HEK293 (cell line): ENCODE measurements around the gene PLPPR2.

Source experiments
- CTCF ChIA-PET: fragments of 350-600 bp; formaldehyde crosslinking; extraction: SDS; loops from one replicate; lab custom pipeline; 2021; ENCODE audit warnings: antibody characterized with exemption; lab: Yijun Ruan, JAX
- POLR2A ChIA-PET: fragments of 300-600 bp; formaldehyde crosslinking; extraction: SDS; loops from one replicate; lab custom pipeline; 2020; ENCODE audit warnings: antibody characterized with exemption, inconsistent platforms; lab: Yijun Ruan, JAX
- H3K27ac ChIP-seq: fragments of 200-500 bp; sonication (Bioruptor generic); 2 replicates; pipeline ENCODE4 v1.5.1; 2014; ENCODE audit warnings: low read depth, low read length, control low read depth, inconsistent platforms; ENCODE audit errors: extremely low read depth
- H3K36me3 ChIP-seq, 2 experiments: fragments of 200-500 bp in 1 of 2; sonication (Bioruptor generic) in 1 of 2; 1 replicate in 1 of 2; 2 replicates in 1 of 2; pipeline ENCODE4 v1.5.1; 2014 to 2017; ENCODE audit warnings: inconsistent platforms in 2 of 2, low read length in 2 of 2; ENCODE audit not compliant: control insufficient read depth in 2 of 2, insufficient read depth in 1 of 2
- H3K4me1 ChIP-seq: fragments of 200-500 bp; sonication (Bioruptor generic); 2 replicates; pipeline ENCODE4 v1.5.1; 2014; ENCODE audit warnings: mild to moderate bottlenecking, low read length, inconsistent platforms; ENCODE audit not compliant: control insufficient read depth, insufficient read depth
- H3K4me3 ChIP-seq: 2 replicates; pipeline ENCODE4 v1.5.1; 2011; ENCODE audit warnings: low read depth, mild to moderate bottlenecking, control low read depth, low read length, moderate library complexity
- H3K9me3 ChIP-seq: fragments of 200-500 bp; sonication (Bioruptor generic); 2 replicates; pipeline ENCODE4 v1.5.1; 2014; ENCODE audit warnings: low read depth, low read length, inconsistent platforms; ENCODE audit not compliant: control insufficient read depth, insufficient read depth
- EGR2 ChIP-seq: fragments of 450-650 bp; formaldehyde crosslinking; IDR thresholded peaks from 2 replicates; pipeline ENCODE4 v1.5.1; 2016; ENCODE audit warnings: low read depth, missing biosample characterization, missing genetic modification characterization
- KLF16 ChIP-seq: fragments of 450-650 bp; formaldehyde crosslinking; IDR thresholded peaks from 2 replicates; pipeline ENCODE4 v1.5.1; 2017; ENCODE audit warnings: missing biosample characterization, missing genetic modification characterization
- KLF17 ChIP-seq: fragments of 450-650 bp; formaldehyde crosslinking; IDR thresholded peaks from 2 replicates; pipeline ENCODE4 v1.5.1; 2016; ENCODE audit warnings: missing biosample characterization, missing genetic modification characterization
- MYNN ChIP-seq: fragments of 450-650 bp; formaldehyde crosslinking; IDR thresholded peaks from 2 replicates; pipeline ENCODE4 v1.5.1; 2016; ENCODE audit warnings: missing biosample characterization, missing genetic modification characterization, borderline replicate concordance
- PRDM10 ChIP-seq: fragments of 450-650 bp; formaldehyde crosslinking; IDR thresholded peaks from 2 replicates; pipeline ENCODE4 v1.5.1; 2016; ENCODE audit warnings: missing biosample characterization, missing genetic modification characterization
- REPIN1 ChIP-seq: fragments of 450-650 bp; formaldehyde crosslinking; IDR thresholded peaks from 2 replicates; pipeline ENCODE4 v1.5.1; 2017; ENCODE audit warnings: missing biosample characterization, missing genetic modification characterization, low read depth
- SALL2 ChIP-seq: fragments of 450-650 bp; formaldehyde crosslinking; IDR thresholded peaks from 2 replicates; pipeline ENCODE4 v1.5.0; 2017; ENCODE audit warnings: missing biosample characterization, mild to moderate bottlenecking, missing genetic modification characterization, borderline replicate concordance
- ZNF138 ChIP-seq: fragments of 450-650 bp; formaldehyde crosslinking; IDR thresholded peaks from 2 replicates; pipeline ENCODE4 v1.5.1; 2016; ENCODE audit warnings: missing biosample characterization, missing genetic modification characterization, borderline replicate concordance
- ZNF211 ChIP-seq: fragments of 450-650 bp; formaldehyde crosslinking; IDR thresholded peaks from 2 replicates; pipeline ENCODE4 v1.5.1; 2016; ENCODE audit warnings: low read depth, missing biosample characterization, missing genetic modification characterization
- ZNF248 ChIP-seq: fragments of 450-650 bp; formaldehyde crosslinking; IDR thresholded peaks from 2 replicates; pipeline ENCODE4 v1.5.1; 2017; ENCODE audit warnings: missing biosample characterization, missing genetic modification characterization
- ZNF280C ChIP-seq: fragments of 450-650 bp; formaldehyde crosslinking; IDR thresholded peaks from 2 replicates; pipeline ENCODE4 v1.5.1; 2016; ENCODE audit warnings: missing biosample characterization, missing genetic modification characterization
- ZNF311 ChIP-seq: fragments of 450-650 bp; formaldehyde crosslinking; IDR thresholded peaks from 2 replicates; pipeline ENCODE4 v1.5.1; 2017; ENCODE audit warnings: missing biosample characterization, missing genetic modification characterization, borderline replicate concordance
- ZNF560 ChIP-seq: fragments of 450-650 bp; formaldehyde crosslinking; IDR thresholded peaks from 2 replicates; pipeline ENCODE4 v1.5.1; 2017; ENCODE audit warnings: missing biosample characterization, missing genetic modification characterization, borderline replicate concordance
- ZNF571 ChIP-seq: fragments of 450-650 bp; formaldehyde crosslinking; IDR thresholded peaks from 2 replicates; pipeline ENCODE4 v1.5.0; 2017; ENCODE audit warnings: missing biosample characterization, missing genetic modification characterization
- ZNF596 ChIP-seq: fragments of 450-650 bp; IDR thresholded peaks from 2 replicates; pipeline ENCODE4 v1.5.0; 2018; ENCODE audit warnings: missing biosample characterization, mild to moderate bottlenecking, missing genetic modification characterization, moderate library complexity
- ZNF670 ChIP-seq: fragments of 450-650 bp; formaldehyde crosslinking; IDR thresholded peaks from 2 replicates; pipeline ENCODE4 v1.5.1; 2016; ENCODE audit warnings: missing biosample characterization, missing genetic modification characterization, low read depth
- ZNF792 ChIP-seq: fragments of 450-650 bp; formaldehyde crosslinking; IDR thresholded peaks from 2 replicates; pipeline ENCODE4 v1.5.1; 2016; ENCODE audit warnings: missing biosample characterization, missing genetic modification characterization

The PLPPR2 gene

GRCh38 chr19:11404588-11405222 is 49.5 kb downstream of the PLPPR2 start:
- H3K27ac ChIP-seq: no peak overlapping the region
- TF ChIP-seq REPIN1 (tag by site-specific recombination): no peak
- peak; percentile 94 for TF ChIP-seq PRDM10 (tag by site-specific recombination)
- H3K4me3 ChIP-seq: no peak overlapping the region
- H3K36me3 ChIP-seq: no peaks in the 10 kb centered on the region
- ChIA-PET POLR2A (no interaction called here), CTCF (no interaction called here)
- no peaks in the 10 kb centered on the region for H3K4me1 ChIP-seq
- H3K9me3 ChIP-seq: no peaks in the 10 kb centered on the region

GRCh38 chr19:11405846-11406643 is 50.8 kb downstream of the PLPPR2 start:
- H3K4me1 ChIP-seq: no peaks in the 10 kb centered on the region
- H3K36me3 ChIP-seq: no peaks in the 10 kb centered on the region
- TF ChIP-seq ZNF560 (tag by site-specific recombination): no peak
- TF ChIP-seq ZNF571 (tag by site-specific recombination): no peak
- TF ChIP-seq MYNN (tag by site-specific recombination): no peak
- TF ChIP-seq ZNF792 (tag by site-specific recombination): no peak
- TF ChIP-seq ZNF211: no peak
- TF ChIP-seq ZNF670 (tag by site-specific recombination): no peak
- no peak for TF ChIP-seq EGR2 (tag by site-specific recombination)
- no peak for TF ChIP-seq ZNF280C
- TF ChIP-seq ZNF596 (tag by site-specific recombination): no peak
- no peak for TF ChIP-seq SALL2 (tag by site-specific recombination)
- no peak for TF ChIP-seq ZNF311 (tag by site-specific recombination)
- no peak for TF ChIP-seq ZNF248 (tag by site-specific recombination)
- TF ChIP-seq KLF17 (tag by site-specific recombination): no peak
- no peak for TF ChIP-seq KLF16 (tag by site-specific recombination)
- no peak for TF ChIP-seq ZNF138
- no peak overlapping the region for H3K4me3 ChIP-seq
- ChIA-PET POLR2A (interaction anchor here (0.7 kb wide), 1 partner anchor 23 kb away, joined by 3 read pairs; no protein-coding TSS in a partner anchor), CTCF (interaction anchor here (0.8 to 1.7 kb wide), 5 partner anchors 12 to 46 kb away, joined by 3 to 6 read pairs (median 3); partner anchors contain the start of gene EPOR)
- no peak overlapping the region for H3K27ac ChIP-seq
- H3K9me3 ChIP-seq: no peaks in the 10 kb centered on the region
